GM12878 (cell line): ENCODE measurements around the gene LAIR1. TPM values are rescaled to one million over a fixed set of nuclear protein-coding genes. Genes with fewer than 3 reads are reported as not detected.

Experiments
- ATAC-seq: fragments of 200-7000 bp; cut with Tn5 transposase; 3 replicates; pipeline ENCODE4 v1.9.1; 2020; ENCODE audit warnings: mild to moderate bottlenecking, moderate library complexity
- BruUV-seq: library from RNA; stranded (reverse); fragments of 400-500 nt; replicated peaks from 2 replicates; lab custom pipeline; 2021; lab: Mats Ljungman, UMichigan
- CTCF ChIA-PET: fragments of 300-600 bp; sonication (Branson Sonifier 250); formaldehyde crosslinking; extraction: SDS; loops from one replicate; lab custom pipeline; 2021; ENCODE audit warnings: inconsistent platforms; lab: Yijun Ruan, JAX
- POLR2A ChIA-PET: fragments of 350-600 bp; formaldehyde crosslinking; extraction: SDS; loops from one replicate; lab custom pipeline; 2021; ENCODE audit warnings: inconsistent platforms; lab: Charles Lee
- RAD21 ChIA-PET: fragments of 300-600 bp; sonication (Branson Sonifier 250); formaldehyde crosslinking; loops from one replicate; lab custom pipeline; 2023; ENCODE audit warnings: antibody characterized with exemption; ENCODE audit not compliant: unreplicated experiment; lab: Charles Lee
- SMC1A ChIA-PET: fragments of 300-600 bp; sonication (Branson Sonifier 250); formaldehyde crosslinking; loops from one replicate; lab custom pipeline; 2023; ENCODE audit not compliant: unreplicated experiment, uncharacterized antibody; lab: Charles Lee
- DNase-seq: peaks from one replicate; pipeline ENCODE4 v3.0.0-alpha.2; 2011; ENCODE audit warnings: low read depth, low spot score
- FAIRE-seq: peaks from 3 replicates; lab custom pipeline; 2011; peaks lifted over from hg19 to GRCh38; lab: Jason Lieb, UNC
- H2AFZ ChIP-seq: 2 replicates; pipeline ENCODE4 v1.6.0; 2011; ENCODE audit warnings: low read depth, low read length, control low read depth; ENCODE audit not compliant: control insufficient read depth
- H3K27ac ChIP-seq: 2 replicates; pipeline ENCODE4 v1.5.1; 2011; ENCODE audit warnings: control low read depth; ENCODE audit not compliant: control insufficient read depth, insufficient read depth
- H3K27me3 ChIP-seq, 2 experiments: replicated peaks in 1 of 2; 2 replicates each; pipeline versions ENCODE4 v1.6.0 to v1.6.1; 2011; ENCODE audit warnings: low read length in 1 of 2; ENCODE audit not compliant: control insufficient read depth in 2 of 2, insufficient read depth in 2 of 2
- H3K36me3 ChIP-seq, 2 experiments: 2 replicates each; pipeline ENCODE4 v1.5.1; 2011; ENCODE audit warnings: low read length in 1 of 2; ENCODE audit not compliant: control insufficient read depth in 2 of 2, insufficient read depth in 2 of 2
- H3K4me1 ChIP-seq: 2 replicates; pipeline ENCODE4 v1.6.1; 2011; ENCODE audit warnings: mild to moderate bottlenecking, low read length, moderate library complexity, mixed read lengths; ENCODE audit not compliant: control insufficient read depth, insufficient read depth
- H3K4me2 ChIP-seq: 2 replicates; pipeline ENCODE4 v1.6.0; 2011; ENCODE audit warnings: control low read depth; ENCODE audit not compliant: control insufficient read depth, insufficient read depth
- H3K4me3 ChIP-seq: fragments of 200-600 bp; sonication (generic); 2 replicates; pipeline ENCODE4 v1.5.1; 2016
- H3K79me2 ChIP-seq: 2 replicates; pipeline ENCODE4 v1.6.0; 2011; ENCODE audit warnings: low read length; ENCODE audit not compliant: control insufficient read depth, insufficient read depth
- H3K9ac ChIP-seq: 2 replicates; pipeline ENCODE4 v1.8.0; 2011; ENCODE audit warnings: low read length, control low read depth, mixed read lengths; ENCODE audit not compliant: control insufficient read depth, insufficient read depth
- H3K9me3 ChIP-seq: replicated peaks from 3 replicates; pipeline ENCODE4 v1.5.1; 2011; ENCODE audit warnings: mild to moderate bottlenecking, low read length; ENCODE audit not compliant: control insufficient read depth, insufficient read depth
- H4K20me1 ChIP-seq: 2 replicates; pipeline ENCODE4 v1.6.0; 2011; ENCODE audit not compliant: control insufficient read depth, insufficient read depth
- ATF7 ChIP-seq: fragments of 450-650 bp; IDR thresholded peaks from 2 replicates; pipeline ENCODE4 v1.6.1; 2016; ENCODE audit warnings: low read depth, mild to moderate bottlenecking
- BCLAF1 ChIP-seq: fragments of 450-650 bp; IDR thresholded peaks from 2 replicates; pipeline ENCODE4 v1.6.1; 2017; ENCODE audit warnings: antibody characterized with exemption, mild to moderate bottlenecking, moderate library complexity
- CEBPB ChIP-seq, 2 experiments: fragments of 150-350 bp in 1 of 2; IDR thresholded peaks; 2 replicates each; pipeline ENCODE4 v1.6.1; 2012 to 2014; ENCODE audit warnings: low read depth in 2 of 2, low read length in 2 of 2, borderline replicate concordance in 1 of 2, inconsistent platforms in 1 of 2
- ELK1 ChIP-seq: IDR thresholded peaks from 2 replicates; pipeline ENCODE4 v1.6.1; 2012; ENCODE audit warnings: low read depth, low read length, improper control_type of control experiment
- ESRRA ChIP-seq: IDR thresholded peaks from 2 replicates; pipeline ENCODE4 v1.6.1; 2012; ENCODE audit warnings: mild to moderate bottlenecking, low read length, improper control_type of control experiment
- HDAC2 ChIP-seq: fragments of 200-600 bp; sonication (generic); IDR thresholded peaks from 2 replicates; pipeline ENCODE4 v1.6.1; 2017
- IKZF1 ChIP-seq: fragments of 450-650 bp; conservative IDR thresholded peaks from 2 replicates; pipeline ENCODE4 v1.6.1; 2017; ENCODE audit warnings: antibody characterized with exemption, mild to moderate bottlenecking
- NBN ChIP-seq: fragments of 450-650 bp; IDR thresholded peaks from 2 replicates; pipeline ENCODE4 v1.6.1; 2016
- SRF ChIP-seq, 2 experiments: IDR thresholded peaks; 2 replicates each; pipeline ENCODE4 v1.6.1; 2011; ENCODE audit warnings: low read depth in 2 of 2, low read length in 2 of 2, mild to moderate bottlenecking in 1 of 2, moderate library complexity in 1 of 2
- ZBED1 ChIP-seq: IDR thresholded peaks from 2 replicates; pipeline ENCODE4 v1.6.1; 2016; ENCODE audit warnings: borderline replicate concordance
- ZBTB33 ChIP-seq: fragments of 450-650 bp; IDR thresholded peaks from 2 replicates; pipeline ENCODE4 v1.6.1; 2017; ENCODE audit warnings: mild to moderate bottlenecking
- ZBTB40 ChIP-seq: fragments of 450-650 bp; IDR thresholded peaks from 2 replicates; pipeline ENCODE4 v1.6.1; 2016; ENCODE audit warnings: mild to moderate bottlenecking, moderate library complexity, borderline replicate concordance
- WGBS: methylation state at CpG from one replicate; pipeline ENCODE4 v1.1.6; 2016; ENCODE audit warnings: low lambda C conversion rate; ENCODE audit not compliant: insufficient replicate concordance, insufficient coverage; ENCODE audit errors: missing lambda C conversion rate; 5-methylcytosine and 5-hydroxymethylcytosine counted together
- in situ Hi-C: fragments of 300-500 bp; cut with MboI; formaldehyde crosslinking; loops from 9 replicates; pipeline ENCODE4 v1.14.3; 2018; ENCODE audit warnings: mixed read lengths
- intact Hi-C: fragments of 100-400 bp; cut with micrococcal nuclease; formaldehyde crosslinking; loops from one replicate; pipeline ENCODE4 v1.14.2; 2022; ENCODE audit not compliant: unreplicated experiment
- polyA plus RNA-seq, 11 experiments: library from polyadenylated mRNA; depleted of rRNA in 4 of 11; unstranded in 6 of 11; stranded (reverse) in 5 of 11; fragments of >200 nt; fragmentation: Nextera tagmentation in 4 of 11; fragmentation: Illumina TruSeq in 1 of 11; extraction: Ambion mirVana in 4 of 11; extraction: Trizol in 1 of 11; gene quantifications; 1 replicate in 1 of 11; 2 replicates in 10 of 11; pipeline versions ENCODE4 v1.2.1 to v1.2.3, GENCODE V29; 2011 to 2016; ENCODE audit warnings: inconsistent platforms in 2 of 11, missing spikeins in 2 of 11, low read depth in 1 of 11
- total RNA-seq, 4 experiments: library from RNA; depleted of rRNA in 3 of 4; stranded (reverse); fragments of >200 nt in 3 of 4; fragmentation: Illumina TruSeq in 1 of 4; extraction: Trizol in 1 of 4; gene quantifications; 2 replicates each; pipeline versions ENCODE4 v1.2.1 to v1.2.3, GENCODE V29; 2013 to 2021

Gene LAIR1
- total and polyA plus RNA-seq, 10 of the 15 experiments (the other 5 are each of a cell fraction or from before 2014, with no cell fraction given) = 8.6 to 58.2 (median 35.3) TPM

GRCh38 chr19:54325631-54326030 lies 39.1 kb downstream of the LAIR1 start (continued):
- no peak for TF ChIP-seq BCLAF1
- TF ChIP-seq NBN = 0 out of 2 replicates have a peak, but pooled peaks have one; percentile 4
- TF ChIP-seq ELK1 = no peak
- 0 out of 2 replicates have a peak, but pooled peaks have one; percentile 30 for TF ChIP-seq IKZF1

GRCh38 chr19:54325194-54325621 lies 39.5 kb downstream of the LAIR1 start:
- no peak overlapping the region for H3K9ac ChIP-seq
- no peaks in the 10 kb centered on the region for H3K79me2 ChIP-seq
- H3K4me2 ChIP-seq = no peak overlapping the region
- H3K27ac ChIP-seq = no peak overlapping the region
- CTCF ChIA-PET = interaction anchor here (0.7 to 9.9 kb wide), 16 partner anchors 9 to 349 kb away, joined by 3 to 205 read pairs (median 6); partner anchors contain the start of gene LAIR1
- ATAC-seq = peak; percentile 81
- DNase-seq = no peak
- POLR2A ChIA-PET = interaction anchor here (0.8 to 1.6 kb wide), 2 partner anchors 29 to 62 kb away, joined by 4 read pairs; no protein-coding TSS in a partner anchor
- no peaks in the 10 kb centered on the region for H4K20me1 ChIP-seq
- intact Hi-C loops = loop anchor here (1.0 kb wide), 2 partner anchors 29 to 66 kb away; no protein-coding TSS in a partner anchor
- no peaks in the 10 kb centered on the region for H3K27me3 ChIP-seq
- WGBS = 1% methylated on average over 4 of the region's 4 CpGs
- H3K4me3 ChIP-seq = no peak overlapping the region
- FAIRE-seq = peak; percentile 90
- H3K36me3 ChIP-seq = no peaks in the 10 kb centered on the region
- H2AFZ ChIP-seq = no peak overlapping the region
- SMC1A ChIA-PET = interaction anchor here (0.6 to 6.4 kb wide), 11 partner anchors 9 to 135 kb away, joined by 3 to 116 read pairs (median 4); no protein-coding TSS in a partner anchor
- peaks cover 4% of the 10 kb centered on the region; the same call in 2 of the 3 replicates for H3K9me3 ChIP-seq
- H3K4me1 ChIP-seq = no peaks in the 10 kb centered on the region
- BruUV-seq = no TSS peak
- in situ Hi-C loops = loop anchor here (5.0 kb wide), 1 partner anchor 67 kb away; no protein-coding TSS in a partner anchor
- RAD21 ChIA-PET = interaction anchor here (0.8 to 6.1 kb wide), 7 partner anchors 14 to 188 kb away, joined by 4 to 94 read pairs (median 4); partner anchors contain the start of genes CNOT3, LILRA4 and MBOAT7
- TF ChIP-seq ZBTB33 (no peak), ESRRA (peak; percentile 93; the same call in 1 of the 2 replicates), HDAC2 (no peak), ZBTB40 (no peak), ATF7 (no peak), SRF (IDR thresholded peaks at IDR 0.05; ENCODE audit: low read depth in 2 of 2, low read length in 2 of 2) (no peak), ZBED1 (no peak), CEBPB (IDR thresholded peaks at IDR 0.05; ENCODE audit: borderline replicate concordance in 1 of 2, low read depth in 2 of 2, low read length in 2 of 2) (no peak)
